SU-DHL-6 (cell line): ENCODE measurements around the gene ZNF391.

ENCODE experiments used
- H2AFZ ChIP-seq: fragments of 200-600 bp; sonication (generic); 2 replicates; pipeline ENCODE4 v1.6.1; 2014; ENCODE audit warnings: low read depth, mild to moderate bottlenecking, moderate library complexity, mixed read lengths, antibody characterized with exemption, low read length; ENCODE audit not compliant: severe bottlenecking
- H3F3A ChIP-seq: fragments of 200-600 bp; shearing (Covaris generic); 2 replicates; pipeline ENCODE4 v1.6.0; 2016; ENCODE audit warnings: antibody characterized with exemption, mild to moderate bottlenecking; ENCODE audit not compliant: insufficient read depth
- H3K27ac ChIP-seq: fragments of 200-600 bp; sonication (generic); 2 replicates; pipeline ENCODE4 v1.5.1; 2016; ENCODE audit warnings: low read depth, mild to moderate bottlenecking, low read length, moderate library complexity, mixed read lengths
- H3K27me3 ChIP-seq: fragments of 200-600 bp; sonication (generic), shearing (Covaris generic); 2 replicates; pipeline ENCODE4 v1.6.0; 2014; ENCODE audit warnings: mild to moderate bottlenecking, low read length
- H3K36me3 ChIP-seq: fragments of 200-600 bp; sonication (generic); 2 replicates; pipeline ENCODE4 v1.6.1; 2014; ENCODE audit warnings: mild to moderate bottlenecking, low read length, mixed read lengths
- H3K4me2 ChIP-seq: fragments of 300-600, 200-600 bp; shearing (Covaris generic), sonication (generic); 2 replicates; pipeline ENCODE4 v1.6.0; 2014; ENCODE audit warnings: low read length, low read depth, mild to moderate bottlenecking; ENCODE audit not compliant: poor library complexity, severe bottlenecking
- H3K4me3 ChIP-seq: fragments of 200-600 bp; sonication (generic); 2 replicates; pipeline ENCODE4 v1.5.1; 2014; ENCODE audit warnings: antibody characterized with exemption, low read length, mild to moderate bottlenecking, mixed read lengths; ENCODE audit not compliant: insufficient read depth, poor library complexity, severe bottlenecking
- H3K79me2 ChIP-seq: fragments of 200-600 bp; sonication (generic); 2 replicates; pipeline ENCODE4 v1.6.1; 2014; ENCODE audit warnings: mild to moderate bottlenecking, low read length, moderate library complexity; ENCODE audit not compliant: insufficient read depth
- H3K9ac ChIP-seq: fragments of 200-600 bp; sonication (generic); 2 replicates; pipeline ENCODE4 v1.7.0; 2014; ENCODE audit warnings: mild to moderate bottlenecking, low read length
- H3K9me2 ChIP-seq: fragments of 200-600 bp; sonication (generic); replicated peaks from 2 replicates; pipeline ENCODE4 v1.6.1; 2014; ENCODE audit warnings: low read length; ENCODE audit not compliant: insufficient read depth
- H3K9me3 ChIP-seq: fragments of 200-600 bp; sonication (generic); 2 replicates; pipeline ENCODE4 v1.6.1; 2014; ENCODE audit warnings: low read length, mixed read lengths; ENCODE audit not compliant: insufficient read depth
- H4K20me1 ChIP-seq: fragments of 200-600 bp; sonication (generic); 2 replicates; pipeline ENCODE4 v1.6.1; 2014; ENCODE audit warnings: low read depth, mild to moderate bottlenecking, antibody characterized with exemption, low read length, moderate library complexity, mixed read lengths
- CTCF ChIP-seq: fragments of 200-600 bp; sonication (generic); IDR thresholded peaks from one replicate; pipeline ENCODE4 v1.5.1; 2017; ENCODE audit warnings: antibody characterized with exemption, mild to moderate bottlenecking, low read length, moderate library complexity; ENCODE audit not compliant: insufficient read depth, poor library complexity, severe bottlenecking
- EZH2phosphoT487 ChIP-seq: fragments of 200-600 bp; sonication (generic), shearing (Covaris generic); conservative IDR thresholded peaks from 2 replicates; pipeline ENCODE4 v1.6.1; 2018; ENCODE audit warnings: mild to moderate bottlenecking, antibody characterized with exemption, low read length, moderate library complexity, mixed read lengths

The ZNF391 gene

GRCh38 chr6:27414300-27414699 is 25.7 kb downstream of the ZNF391 start:
- no peak for TF ChIP-seq EZH2phosphoT487
- TF ChIP-seq CTCF, result no peak
- H3K27me3 ChIP-seq, result 0 out of 2 replicates have a peak, but pooled peaks cover 3% of the 10 kb centered on the region
- no peak overlapping the region for H3K27ac ChIP-seq
- no peaks in the 10 kb centered on the region for H3K79me2 ChIP-seq
- H3K4me3 ChIP-seq, result no peak overlapping the region
- no peaks in the 10 kb centered on the region for H3K9me2 ChIP-seq
- peaks cover 25% of the 10 kb centered on the region; the same call in 1 of the 2 replicates for H3K9me3 ChIP-seq
- no peaks in the 10 kb centered on the region for H3F3A ChIP-seq
- no peak overlapping the region for H3K4me2 ChIP-seq
- no peaks in the 10 kb centered on the region for H3K36me3 ChIP-seq
- H2AFZ ChIP-seq, result no peak overlapping the region
- no peak overlapping the region for H3K9ac ChIP-seq
- no peaks in the 10 kb centered on the region for H4K20me1 ChIP-seq

- Histone ChIP-seq H3K36me3 (no peaks in the 10 kb centered on the region), H3K9me3 (peaks cover 25% of the 10 kb centered on the region; the same call in 1 of the 2 replicates), H4K20me1 (no peaks in the 10 kb centered on the region), H3K79me2 (no peaks in the 10 kb centered on the region), H3K4me3 (no peak overlapping the region), H3K27me3 (0 out of 2 replicates have a peak, but pooled peaks cover 3% of the 10 kb centered on the region), H3K9me2 (no peaks in the 10 kb centered on the region), H3F3A (no peaks in the 10 kb centered on the region), H3K4me2 (no peak overlapping the region), H3K27ac (no peak overlapping the region), H2AFZ (no peak overlapping the region), H3K9ac (no peak overlapping the region)
- TF ChIP-seq EZH2phosphoT487, result no peak
- TF ChIP-seq CTCF, result no peak
Measured at GRCh38 chr6:27414996-27415395, 26.4 kb downstream of the ZNF391 start.

GRCh38 chr6:27415898-27416297 is 27.3 kb downstream of the ZNF391 start:
- H4K20me1 ChIP-seq, result no peaks in the 10 kb centered on the region
- H3K27ac ChIP-seq, result no peak overlapping the region
- peaks cover 25% of the 10 kb centered on the region; the same call in 1 of the 2 replicates for H3K9me3 ChIP-seq
- no peak overlapping the region for H3K4me3 ChIP-seq
- H3K36me3 ChIP-seq, result no peaks in the 10 kb centered on the region
- H3K4me2 ChIP-seq, result no peak overlapping the region
- H2AFZ ChIP-seq, result no peak overlapping the region
- no peaks in the 10 kb centered on the region for H3F3A ChIP-seq
- no peaks in the 10 kb centered on the region for H3K79me2 ChIP-seq
- TF ChIP-seq EZH2phosphoT487 (no peak), CTCF (no peak)
- H3K9me2 ChIP-seq, result no peaks in the 10 kb centered on the region
- 0 out of 2 replicates have a peak, but pooled peaks cover 3% of the 10 kb centered on the region for H3K27me3 ChIP-seq
- H3K9ac ChIP-seq, result no peak overlapping the region
